Measurements from ENCODE around the gene PRKAA1.

DNA sequence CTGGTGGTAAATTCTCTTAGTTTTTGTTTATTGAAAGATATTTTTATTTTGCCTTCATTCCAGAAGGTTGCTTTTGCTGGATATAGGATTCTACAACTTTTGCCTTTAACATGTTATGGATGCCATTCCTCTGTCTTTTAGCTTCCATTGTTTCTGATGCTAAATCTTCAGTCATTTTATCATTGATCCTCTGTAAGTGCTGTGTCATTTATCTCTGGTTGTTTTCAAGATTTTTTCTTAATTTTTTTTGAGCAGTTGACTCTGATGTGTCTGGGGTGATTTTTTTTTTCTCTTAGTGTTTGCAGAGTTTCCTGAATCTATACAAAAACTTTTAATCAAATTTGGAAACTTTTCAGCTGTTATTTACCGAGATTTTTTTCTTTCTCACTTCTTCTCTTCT lies 49.4 kb upstream of the PRKAA1 start:
- TF ChIP-seq CTCF (IDR thresholded peaks at IDR 0.05), result no peak
- TF ChIP-seq POLR2A (IDR thresholded peaks at IDR 0.05), result no peak
